GM19438 (cell line): Measurements from ENCODE around the gene CREB3L1.
A peak's percentile ranks its signal among the peaks of the same experiment; 100 is the strongest.

ENCODE experiments used
- ATAC-seq: cut with Tn5 transposase; IDR thresholded peaks from one replicate; pipeline ENCODE4 v1.9.1; 2021; ENCODE audit warnings: low read depth; ENCODE audit not compliant: unreplicated experiment

Gene CREB3L1

DNA sequence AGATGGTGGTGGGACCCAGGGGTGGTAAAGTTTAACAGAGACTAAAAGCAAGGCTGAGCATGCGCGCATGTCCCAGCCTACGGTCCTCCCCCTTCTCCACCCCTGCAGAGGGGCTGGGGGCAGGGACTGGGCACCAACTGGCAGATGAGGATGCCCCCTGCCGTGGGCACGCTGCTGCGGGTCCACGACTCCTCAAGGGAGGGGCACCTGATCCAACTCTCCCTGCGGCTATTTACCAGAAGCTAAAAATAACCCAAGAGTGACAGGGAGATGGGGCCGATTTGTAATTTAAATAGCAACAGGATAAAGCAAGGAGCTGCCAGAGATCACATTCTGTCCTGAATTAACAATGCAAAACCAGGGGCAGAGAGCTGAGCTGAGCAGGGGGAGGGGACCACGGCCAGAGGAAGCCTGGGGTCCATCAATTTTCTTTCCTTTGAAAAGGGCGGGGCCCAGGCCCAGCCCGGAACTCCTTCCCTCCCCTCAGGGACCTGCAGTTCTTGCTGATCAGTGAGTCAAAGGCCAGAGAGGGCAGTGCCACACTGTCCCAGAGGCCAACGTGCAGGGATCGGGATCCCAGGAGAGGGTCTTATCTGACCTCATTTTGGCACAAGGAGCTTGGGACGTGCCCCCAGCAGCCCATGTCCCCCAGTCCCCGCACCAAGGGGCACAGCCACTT lies 61.7 kb downstream of the CREB3L1 start:
- ATAC-seq: no peak

DNA sequence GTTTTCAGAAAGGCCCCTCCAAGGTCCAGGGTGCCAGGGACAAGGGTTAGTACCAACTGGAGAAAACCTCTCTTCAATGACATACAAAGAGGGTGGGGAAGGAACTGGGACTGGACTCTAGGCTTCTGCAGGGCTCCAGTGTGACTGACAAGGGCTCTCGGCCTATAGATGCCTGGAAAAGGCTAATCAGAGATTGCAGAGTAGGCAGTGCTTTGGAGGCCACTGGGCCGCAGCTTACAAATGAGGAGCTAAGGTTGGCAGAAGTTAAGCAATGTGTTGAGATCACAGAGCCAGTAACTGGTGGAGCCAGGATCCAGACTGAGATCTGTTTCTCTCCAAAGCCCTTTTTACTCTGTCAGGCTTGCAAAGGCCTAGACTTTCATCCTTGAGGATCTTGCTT lies 62.4 kb downstream of the CREB3L1 start:
- no peak for ATAC-seq

DNA sequence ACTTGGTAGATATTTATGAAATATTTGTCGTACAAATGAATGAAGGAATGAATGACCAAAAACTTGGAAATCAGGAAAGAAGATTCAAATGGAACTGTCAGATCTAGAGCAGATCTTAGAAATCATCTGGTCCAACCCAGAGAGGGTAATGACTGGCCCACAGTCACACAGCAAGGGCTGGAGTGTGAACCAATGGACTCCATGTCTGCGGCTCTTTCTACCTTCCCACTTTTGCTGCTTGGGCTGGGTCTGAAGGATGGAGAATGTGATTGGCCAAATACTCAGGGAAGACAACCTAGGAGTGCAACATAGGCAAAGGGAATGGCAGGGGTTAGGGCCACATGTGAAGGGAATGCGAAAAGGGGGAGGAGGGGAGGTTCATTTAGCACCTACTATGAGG lies 64.0 kb downstream of the CREB3L1 start:
- ATAC-seq: no peak

DNA sequence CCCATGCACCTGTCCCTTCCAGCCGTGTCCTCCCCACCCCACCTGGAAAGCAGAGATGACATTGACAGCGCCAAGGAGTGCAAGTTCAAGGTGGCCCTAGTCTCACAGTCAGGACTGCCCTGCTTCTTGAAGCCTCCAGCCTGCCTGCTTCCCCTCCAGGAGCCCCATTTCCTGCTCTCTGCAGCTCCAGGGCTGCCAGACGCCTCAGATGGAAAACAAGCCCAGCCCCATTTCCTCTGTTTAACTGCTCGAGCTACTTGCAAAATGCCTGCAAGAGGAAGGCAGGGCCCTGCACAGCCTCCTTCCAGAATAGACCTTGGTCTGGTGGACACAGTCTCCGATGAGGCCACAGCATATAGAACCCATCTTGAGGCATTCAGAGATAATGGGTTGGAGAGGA lies 64.8 kb downstream of the CREB3L1 start:
- ATAC-seq: no peak

DNA sequence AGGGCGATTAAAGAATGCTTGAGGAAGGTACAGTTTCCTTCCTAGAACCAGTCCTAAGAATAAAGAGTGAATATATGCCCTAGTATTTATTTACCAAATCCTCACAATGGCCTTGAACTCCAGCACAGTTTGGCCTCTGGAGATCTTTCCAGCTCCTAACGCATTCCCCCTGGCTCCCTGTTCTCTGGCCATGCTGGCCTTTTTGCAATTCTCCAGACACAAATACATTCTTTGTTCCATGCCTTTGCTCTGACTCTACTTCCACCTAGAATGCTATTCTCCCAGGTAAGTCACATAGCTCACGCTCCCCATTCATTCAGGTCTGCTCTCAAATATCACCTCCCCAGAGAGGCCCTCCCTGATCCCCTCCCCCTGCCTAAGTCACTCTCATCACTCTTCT lies 66.1 kb downstream of the CREB3L1 start:
- no peak for ATAC-seq

DNA sequence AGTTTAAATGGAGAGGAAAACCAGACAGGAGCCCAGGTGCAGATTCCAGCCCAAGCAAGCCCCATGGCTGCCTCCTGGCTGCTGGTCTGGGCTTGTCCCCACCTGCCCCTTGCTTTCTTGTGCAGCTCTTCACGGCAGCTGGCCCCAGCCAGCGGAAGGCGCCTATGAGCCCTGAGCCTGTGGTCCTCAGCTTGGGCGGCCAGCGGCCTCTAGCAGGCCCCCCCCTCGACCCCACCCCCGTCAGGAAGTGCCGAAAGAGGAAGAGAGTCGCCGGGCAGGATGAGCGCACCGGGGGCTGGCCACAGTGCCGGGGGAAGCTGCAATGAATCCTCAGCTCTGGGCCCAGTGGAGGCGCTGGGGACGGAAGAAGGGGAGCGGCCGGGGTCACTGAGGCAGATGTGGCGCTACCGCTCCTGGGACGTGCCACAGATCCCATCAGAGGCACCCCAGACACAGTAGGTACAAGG lies 67.7 kb downstream of the CREB3L1 start:
- ATAC-seq: no peak

DNA sequence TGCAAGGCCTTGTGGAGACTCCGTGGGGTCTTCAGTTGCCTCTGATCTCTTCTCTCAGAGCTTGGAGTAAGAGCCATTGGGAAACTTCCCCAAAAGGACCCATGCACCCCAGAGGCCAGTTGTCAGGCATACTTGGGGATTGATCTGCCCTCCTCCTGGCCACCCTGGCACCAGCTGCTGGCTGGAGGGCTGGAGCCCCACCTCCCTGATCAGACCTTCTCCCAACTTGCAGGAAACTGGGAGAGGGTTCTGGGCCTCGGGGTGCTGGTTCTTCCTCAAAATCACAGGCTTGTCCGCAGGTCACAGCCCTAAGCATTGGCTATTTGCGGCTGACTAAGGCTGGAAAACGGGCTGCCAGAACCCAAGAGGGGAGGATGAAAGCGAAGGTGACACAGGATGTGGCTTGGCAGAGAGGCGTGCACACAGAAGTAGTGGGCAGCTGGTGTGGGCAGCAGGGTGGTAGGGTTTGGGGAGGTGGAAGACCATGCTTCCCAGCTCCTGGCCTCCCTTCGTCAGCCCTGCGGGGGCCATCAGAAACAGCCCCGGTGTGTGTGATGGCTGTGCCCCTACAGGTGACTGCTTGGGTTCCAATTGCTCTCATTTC lies 68.5 kb downstream of the CREB3L1 start:
- no peak for ATAC-seq

DNA sequence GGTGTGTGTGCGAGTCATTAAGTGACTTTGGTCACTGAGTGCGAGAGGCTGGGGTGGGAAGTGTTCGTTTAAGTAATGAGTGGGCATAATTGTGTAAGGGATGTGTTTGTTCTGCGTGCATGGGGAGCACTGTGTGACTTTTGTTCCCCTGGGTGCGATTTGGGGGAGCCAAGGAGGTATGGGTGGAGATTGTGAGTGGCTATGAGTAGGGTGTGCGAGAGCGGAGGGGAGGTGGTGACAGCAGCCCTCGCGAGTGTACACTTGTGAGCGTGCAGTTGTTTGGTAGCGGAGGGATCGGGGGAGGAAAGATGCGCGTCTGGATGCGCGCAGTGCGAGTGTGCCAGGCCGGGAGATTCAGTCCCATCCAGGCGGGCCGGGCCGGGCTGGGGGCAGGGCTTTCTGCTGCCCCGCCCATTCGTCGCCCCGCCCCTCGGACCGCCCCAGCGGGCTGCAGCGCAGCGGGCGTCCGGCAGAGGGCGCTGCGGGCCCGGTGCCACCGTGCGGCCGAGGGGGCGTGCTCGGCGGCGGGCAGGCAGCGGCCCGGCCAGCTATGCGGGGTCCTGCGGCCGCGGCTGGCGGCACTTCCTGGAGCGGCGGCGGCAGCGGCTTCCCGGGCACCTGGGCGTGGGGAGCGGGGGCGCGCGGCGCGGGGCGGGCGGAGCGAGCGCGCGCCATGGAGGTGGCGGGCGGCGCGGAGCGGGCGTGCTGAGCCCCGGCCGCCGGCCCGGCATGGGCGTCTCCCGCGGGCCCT lies 69.6 kb downstream of the CREB3L1 start, which contains the start of gene DGKZ:
Gene DGKZ, plus strand, starts transcription at position 578 of the 751 bp plus-strand sequence. CDS start 197 bp downstream, outside the sequence.
- peak; percentile 43 for ATAC-seq

DNA sequence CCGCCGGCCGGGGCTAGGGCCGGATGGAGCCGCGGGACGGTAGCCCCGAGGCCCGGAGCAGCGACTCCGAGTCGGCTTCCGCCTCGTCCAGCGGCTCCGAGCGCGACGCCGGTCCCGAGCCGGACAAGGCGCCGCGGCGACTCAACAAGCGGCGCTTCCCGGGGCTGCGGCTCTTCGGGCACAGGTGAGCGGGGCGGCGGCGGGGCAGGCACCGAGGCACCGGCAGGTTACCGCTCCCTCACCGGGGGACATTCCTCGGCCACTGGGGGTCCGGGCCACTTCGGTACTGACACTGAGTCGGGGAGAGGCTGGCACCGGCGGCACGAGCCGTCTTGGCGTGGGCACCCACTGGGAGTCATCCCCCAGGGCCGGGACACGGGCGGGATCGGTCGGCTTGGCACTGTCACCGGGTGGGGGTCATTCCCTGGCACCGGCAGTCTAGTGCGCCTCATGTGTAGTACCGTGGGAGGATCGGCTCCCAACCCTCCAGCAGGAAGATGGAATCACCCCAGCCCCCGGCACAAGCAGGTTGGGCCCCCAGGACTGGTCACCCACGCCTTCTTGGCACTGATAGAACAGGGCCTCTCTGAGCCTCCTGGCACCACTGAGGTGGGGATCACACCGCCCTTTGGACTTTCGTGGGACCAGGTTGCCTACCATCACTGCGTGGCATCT lies 70.3 kb downstream of the CREB3L1 start:
- peak; percentile 0 for ATAC-seq

DNA sequence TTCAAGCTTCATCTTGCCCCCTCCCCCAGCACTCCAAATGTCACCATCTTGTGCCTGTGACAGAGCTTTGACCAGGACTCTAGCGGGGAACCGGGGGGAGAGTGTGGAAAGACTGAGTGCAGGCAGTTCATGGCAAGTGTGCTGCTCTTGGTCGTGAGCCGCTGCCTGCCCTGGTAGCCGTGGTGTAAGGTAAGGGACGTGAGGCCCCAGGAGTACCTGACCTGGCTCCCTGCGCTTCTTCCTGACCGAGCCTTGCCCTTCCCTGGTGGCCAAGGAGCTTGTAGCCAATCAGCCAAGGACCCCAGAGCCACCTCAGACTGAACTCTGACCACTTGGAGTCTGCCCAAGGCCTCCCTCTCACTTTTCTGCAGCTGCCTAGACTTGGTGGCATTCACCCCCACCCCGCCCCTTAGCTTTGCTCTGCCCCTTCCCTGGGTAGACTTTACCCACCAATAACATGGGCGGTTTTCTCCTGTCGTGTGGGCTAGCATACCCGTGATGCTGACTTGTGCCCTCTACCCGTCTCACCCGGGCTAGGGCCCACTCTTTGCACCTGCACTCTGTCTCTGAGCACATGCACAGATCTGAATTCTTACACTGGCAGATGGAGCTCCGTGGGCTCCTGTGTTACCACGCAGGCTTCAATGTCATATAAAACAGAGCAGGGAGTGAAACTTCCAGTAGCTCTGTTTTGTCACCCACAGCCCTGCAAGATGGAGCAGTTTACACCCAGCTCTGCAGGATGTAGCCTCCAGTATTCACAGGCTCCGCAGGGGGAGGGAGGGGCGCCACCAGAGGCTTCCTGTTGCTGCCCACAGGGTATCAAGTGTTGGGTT lies 71.3 kb downstream of the CREB3L1 start:
- no peak for ATAC-seq

DNA sequence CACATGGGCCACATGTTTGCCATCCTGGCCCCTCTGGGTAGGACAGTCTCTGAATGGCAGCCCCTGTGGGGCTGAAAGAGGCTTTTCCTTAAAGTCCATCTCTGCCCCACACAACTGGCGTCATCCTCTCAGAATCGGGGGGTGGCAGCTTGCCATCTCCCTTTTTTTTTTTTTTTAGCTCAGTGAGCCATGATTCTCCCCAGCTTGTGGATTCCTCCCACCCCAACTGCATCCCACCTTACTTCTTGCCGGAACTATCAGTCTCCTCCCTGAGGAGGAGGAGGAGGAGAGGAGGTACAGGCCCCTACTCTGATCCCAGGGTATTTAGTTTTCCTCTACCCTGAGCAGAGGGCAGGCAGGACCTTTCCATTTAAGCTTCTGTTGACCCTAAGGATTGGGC lies 73.2 kb downstream of the CREB3L1 start:
- no peak for ATAC-seq

DNA sequence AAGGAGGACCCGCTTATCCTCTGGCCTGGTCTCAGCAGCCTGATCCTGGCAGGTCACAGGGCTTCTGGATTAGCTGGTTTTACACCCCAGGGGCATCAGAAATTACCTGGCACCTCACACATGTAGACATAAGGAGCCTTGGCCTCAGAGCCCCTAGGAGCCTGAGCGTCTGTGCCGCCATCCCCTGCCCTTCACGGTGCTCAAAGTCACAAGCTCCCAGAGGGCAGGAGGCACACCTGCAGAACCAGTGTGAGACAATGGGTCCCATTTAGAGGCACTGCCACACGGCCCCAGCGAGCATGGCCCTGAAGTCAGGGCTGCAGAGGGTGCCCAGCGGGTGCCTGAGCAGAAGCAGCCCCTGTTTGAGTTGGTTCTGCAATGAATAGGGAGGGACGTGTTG lies 73.7 kb downstream of the CREB3L1 start:
- ATAC-seq: no peak

DNA sequence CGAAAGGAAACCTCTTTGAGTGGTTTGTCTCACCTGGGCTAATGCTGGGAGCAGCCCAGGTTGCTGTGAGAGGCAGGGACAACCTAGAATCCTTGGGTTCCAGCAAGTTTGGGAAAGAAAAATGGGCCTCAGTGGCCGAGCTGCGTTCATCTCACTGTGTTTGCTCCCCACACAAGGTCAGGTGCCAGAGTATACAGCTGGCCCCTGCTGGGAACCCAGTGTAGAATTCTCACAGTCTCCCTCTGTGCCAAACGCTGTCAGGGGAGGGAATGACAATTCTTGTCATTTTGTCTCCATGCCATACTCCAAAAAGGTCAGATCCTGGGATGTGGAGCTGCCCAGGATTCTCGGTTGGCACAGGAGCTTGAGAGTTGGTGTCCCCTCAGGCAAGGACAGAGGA lies 74.1 kb downstream of the CREB3L1 start:
- no peak for ATAC-seq

DNA sequence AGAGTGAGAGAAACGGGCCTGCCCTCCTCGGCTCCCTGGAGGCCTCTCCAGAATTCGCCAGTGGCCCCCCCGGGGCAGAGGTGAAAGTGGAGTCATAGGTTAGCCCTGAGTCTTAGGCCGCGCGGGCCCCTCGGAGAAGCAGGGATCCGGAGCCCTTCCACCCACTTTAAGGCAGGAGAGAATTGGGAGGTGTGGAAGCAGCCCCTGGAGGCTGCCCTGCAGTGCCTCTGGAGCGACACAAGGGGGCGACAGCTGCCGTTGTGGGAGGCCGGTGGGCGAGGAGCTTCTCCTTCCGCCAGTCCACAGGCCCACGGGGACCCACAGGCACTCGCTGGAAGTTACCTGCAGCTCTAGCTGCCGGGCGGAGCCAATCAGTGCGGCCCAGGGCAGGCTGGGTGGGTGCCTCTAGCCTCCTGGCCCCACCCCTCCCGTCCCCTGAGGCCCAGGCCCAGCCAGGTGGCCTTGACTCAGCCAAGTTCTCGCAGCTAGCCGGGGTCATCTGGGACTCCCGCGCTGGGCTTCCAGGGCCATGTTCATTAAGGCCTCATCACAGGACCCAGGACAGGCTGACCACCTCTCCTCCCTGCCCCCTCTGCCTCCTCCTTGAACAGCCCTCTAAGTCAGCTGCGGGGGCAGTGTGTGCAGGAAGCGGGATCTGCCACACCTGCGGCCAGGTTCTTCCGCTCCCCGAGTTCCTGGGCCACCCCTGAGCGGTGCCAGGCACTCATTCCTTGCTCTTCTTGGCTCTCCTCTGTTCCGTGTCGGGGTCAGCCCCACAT lies 74.8 kb downstream of the CREB3L1 start:
- no peak for ATAC-seq

DNA sequence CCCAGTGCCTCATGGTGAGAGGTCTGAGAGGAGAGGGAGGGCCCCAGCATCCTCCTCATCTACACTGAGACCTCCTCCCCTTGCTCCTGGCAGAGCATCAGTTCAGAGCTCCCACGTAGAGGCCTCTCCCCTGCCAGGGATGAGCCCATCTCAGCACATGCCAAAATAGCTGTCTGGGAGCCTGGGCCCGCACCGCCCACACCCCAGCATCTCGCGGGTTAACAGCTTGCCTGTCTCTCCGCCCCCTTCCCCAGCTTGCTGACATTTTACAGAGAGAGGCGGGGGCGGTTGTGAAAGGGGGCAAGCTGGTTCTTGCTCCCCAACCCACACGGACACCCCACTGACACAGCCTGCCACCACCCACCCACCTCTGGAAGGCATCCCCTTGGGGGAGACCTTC lies 76.2 kb downstream of the CREB3L1 start:
- ATAC-seq: no peak

DNA sequence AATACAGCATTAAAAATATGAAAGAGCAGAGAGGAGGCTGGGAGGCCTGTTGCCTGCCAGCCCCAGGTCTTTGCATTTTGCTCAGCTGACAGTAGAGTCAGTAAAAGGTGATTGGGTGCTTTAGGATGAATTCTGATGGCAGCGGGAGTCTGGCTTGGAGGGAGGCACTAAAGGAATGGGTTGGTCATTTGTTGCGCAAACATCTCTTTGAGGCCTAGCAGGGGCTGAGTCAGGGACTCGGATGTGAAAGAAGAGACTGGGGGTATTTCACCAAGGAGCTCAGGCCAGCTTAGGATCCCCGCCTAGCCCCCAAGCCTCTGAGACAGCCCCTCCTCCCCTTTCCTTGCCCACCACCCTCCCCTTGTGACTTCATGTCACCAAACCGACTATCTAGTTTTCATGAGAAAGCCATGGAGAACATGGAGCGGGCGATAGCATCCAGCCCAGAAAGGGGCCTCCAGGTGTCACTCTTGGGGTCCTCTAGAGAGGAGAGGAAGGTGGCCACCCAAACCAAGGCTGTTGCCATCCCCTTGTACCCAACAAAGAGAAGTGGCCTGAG lies 79.5 kb downstream of the CREB3L1 start:
- no peak for ATAC-seq

DNA sequence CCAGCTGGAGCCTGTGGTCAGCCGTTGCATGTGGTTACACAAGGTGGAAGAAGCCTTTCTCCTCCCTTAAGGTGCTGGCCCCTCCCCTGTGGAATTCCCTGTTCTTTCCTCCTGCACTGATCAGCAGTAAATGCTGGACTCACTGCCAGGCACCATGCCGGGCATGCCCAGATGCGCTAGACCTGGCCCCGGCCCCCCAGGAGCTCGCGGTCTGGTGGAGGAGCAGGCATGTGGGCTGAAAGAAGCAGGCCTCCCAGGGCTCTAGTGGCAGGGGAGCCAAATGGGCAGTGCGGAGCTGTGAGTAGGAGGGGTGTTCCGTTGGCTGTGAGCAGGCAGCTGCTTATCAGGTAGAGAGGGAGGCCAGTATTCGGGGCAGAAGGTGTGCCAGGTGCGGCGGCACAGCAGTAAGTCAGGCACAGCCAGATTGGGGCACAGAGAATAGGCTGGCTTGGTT lies 80.0 kb downstream of the CREB3L1 start:
- ATAC-seq: no peak

DNA sequence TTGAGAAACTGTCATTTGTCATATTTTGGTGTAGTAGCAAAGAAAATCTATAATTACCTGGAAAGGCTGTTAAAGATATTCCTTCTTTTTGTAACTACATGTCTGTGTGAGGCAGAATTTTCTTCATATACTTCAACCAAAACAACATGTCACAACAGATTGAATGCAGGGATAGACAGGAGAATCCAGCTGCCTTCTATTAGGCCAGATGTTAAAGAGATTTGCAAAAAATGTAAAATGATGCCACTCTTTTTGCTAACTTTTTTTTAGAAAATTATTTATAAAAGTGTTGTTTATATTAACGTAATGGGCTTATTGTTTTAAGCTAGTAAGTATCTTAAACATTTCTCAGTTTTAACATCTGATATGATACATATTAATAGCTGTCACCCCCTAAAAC lies 82.5 kb downstream of the CREB3L1 start:
- no peak for ATAC-seq

DNA sequence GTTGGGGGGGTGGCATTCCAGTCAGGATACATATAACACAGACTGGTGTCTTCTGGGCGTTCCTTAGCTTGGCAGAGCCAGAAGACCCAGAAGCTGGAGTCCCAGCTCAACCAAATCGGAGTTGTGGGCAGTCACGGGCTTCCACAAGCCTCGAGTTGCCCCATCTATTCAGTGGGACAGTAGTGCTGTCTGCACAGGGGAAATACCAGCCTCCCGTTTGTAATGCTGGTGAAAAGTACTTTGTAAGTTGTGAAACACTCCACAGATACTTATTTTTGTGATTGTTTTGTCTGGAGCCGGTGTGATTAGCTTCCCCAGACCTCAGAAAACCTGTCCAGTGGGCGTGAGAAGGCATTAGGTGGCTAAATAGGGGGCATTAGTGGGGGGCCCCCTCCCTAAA lies 83.4 kb downstream of the CREB3L1 start:
- ATAC-seq: no peak
